ENCODE results near the gene RPS27A.
A peak's percentile ranks its signal among the peaks of the same experiment; 100 is the strongest.
"Not testable (repeated sequence)": the region's sequence is repeated elsewhere in the genome, so short reads cannot be mapped to it uniquely, and the experiment has no call there.

RPS27A gene

GRCh38 chr2:55232084-55232862 lies at the start of gene RPS27A, which contains the start of gene CLHC1:
Gene RPS27A, plus strand, starts transcription at chr2:55232688. Its CDS starts 137 bp downstream, at chr2:55232825.
Gene CLHC1, minus strand, starts transcription at chr2:55232293. Its CDS starts 9,882 bp downstream, at chr2:55222411.
- DNase-seq = peak; percentile 51 to 97 (median 86)

DNA sequence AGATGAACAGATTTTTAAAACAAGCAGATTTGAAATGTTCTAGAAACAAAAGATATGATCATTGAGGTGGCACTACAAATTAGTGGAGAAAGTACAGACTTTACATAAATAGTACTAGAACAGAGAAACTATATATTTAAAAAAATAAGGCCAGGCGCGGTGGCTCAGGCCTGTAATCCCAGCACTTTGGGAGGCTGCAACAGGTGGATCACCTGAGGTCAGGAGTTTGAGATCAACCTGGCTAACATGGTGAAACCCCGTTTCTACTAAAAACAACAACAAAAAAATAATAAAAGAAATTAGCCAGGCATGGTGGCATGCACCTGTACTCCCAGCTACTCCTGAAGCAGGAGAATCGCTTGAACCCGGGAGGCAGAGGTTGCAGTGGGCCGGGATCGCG lies 45.7 kb upstream of the RPS27A start:
- DNase-seq = not testable (repeated sequence)

DNA sequence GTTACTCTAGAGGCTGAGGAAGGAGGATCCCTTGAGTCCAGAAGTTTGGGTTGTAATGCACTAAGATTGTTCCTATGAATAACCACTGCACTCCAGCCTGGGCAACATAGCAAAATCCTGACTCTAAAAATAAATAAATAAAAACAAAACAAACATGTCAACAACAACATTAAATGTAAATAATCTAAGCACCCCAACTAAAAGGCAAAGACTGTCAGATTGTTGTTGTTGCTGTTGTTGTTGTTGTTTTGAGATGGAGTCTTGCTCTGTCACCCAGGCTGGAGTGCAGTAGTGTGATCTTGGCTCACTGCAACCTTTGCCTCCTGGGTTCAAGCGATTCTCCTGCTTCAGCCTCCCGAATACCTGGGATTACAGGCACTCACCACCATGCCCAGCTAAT lies 40.6 kb upstream of the RPS27A start:
- DNase-seq = not testable (repeated sequence)

GRCh38 chr2:55196526-55196925 lies 36.0 kb upstream of the RPS27A start:
- DNase-seq = no peak

- no peak for DNase-seq
Observed at GRCh38 chr2:55200416-55200815, 32.1 kb upstream of the RPS27A start.

GRCh38 chr2:55204536-55204935 lies 28.0 kb upstream of the RPS27A start:
- no peak for DNase-seq

DNA sequence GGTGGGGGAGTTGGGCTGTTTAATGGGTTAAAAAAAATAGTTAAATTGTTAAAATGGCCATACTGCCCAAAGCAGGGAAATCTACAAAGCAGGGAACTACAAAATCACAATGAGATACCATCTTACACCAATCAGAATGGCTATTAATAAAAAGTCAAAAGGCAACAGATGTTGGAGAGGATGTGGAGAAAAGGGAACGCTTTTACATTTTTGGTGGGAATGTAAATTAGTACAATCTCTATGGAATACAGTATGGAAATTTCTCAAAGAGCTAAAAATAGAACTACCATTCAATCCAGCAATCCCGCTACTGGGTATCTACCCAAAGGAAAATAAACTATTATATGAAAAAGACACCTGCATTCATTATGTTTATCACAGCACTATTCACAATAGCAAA lies 27.5 kb upstream of the RPS27A start:
- no peak for DNase-seq

GRCh38 chr2:55213822-55214221 lies 18.7 kb upstream of the RPS27A start:
- no peak for DNase-seq

DNA sequence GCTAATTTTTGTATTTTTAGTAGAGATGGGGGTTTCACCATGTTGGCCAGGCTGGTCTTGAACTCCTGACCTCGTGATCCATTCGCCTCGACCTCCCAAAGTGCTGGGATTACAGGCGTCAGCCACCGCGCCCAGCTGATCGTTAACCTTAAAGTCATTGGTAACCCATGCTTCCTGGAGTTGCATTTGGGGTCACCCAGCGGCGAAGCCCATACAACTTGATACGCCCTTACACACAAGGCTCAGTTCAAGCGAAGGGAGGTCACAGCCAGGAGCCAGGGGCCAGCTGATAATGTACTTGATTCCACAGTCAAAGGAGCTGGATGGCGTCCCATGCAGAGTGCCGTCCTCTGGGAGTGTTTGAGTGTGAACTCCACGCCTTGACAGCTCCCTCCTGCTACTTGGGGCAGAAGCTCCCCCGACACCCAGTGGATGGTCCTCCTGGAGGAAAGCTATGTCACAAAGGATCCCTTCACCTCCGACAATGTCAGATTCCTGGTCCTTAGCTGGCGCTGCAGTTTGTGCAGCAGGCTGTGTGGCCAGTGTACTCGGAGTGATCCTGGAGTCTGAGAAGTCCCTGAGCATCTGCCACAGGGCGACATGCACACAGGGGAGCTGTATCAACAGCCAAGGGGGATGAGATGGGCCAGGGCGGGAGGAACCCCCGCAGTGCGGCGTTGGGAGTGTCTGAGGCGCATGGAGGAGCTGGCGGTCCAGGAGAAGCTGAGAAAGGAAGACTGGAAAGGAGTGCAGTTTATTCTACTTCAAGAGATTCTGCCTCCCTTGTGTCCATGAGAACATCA lies 8.3 kb upstream of the RPS27A start:
- peak in 2 of 14 donors; percentile 23 to 55 for DNase-seq

GRCh38 chr2:55224761-55225261 lies 7.7 kb upstream of the RPS27A start:
- DNase-seq = peak in 5 of 14 donors; percentile 7 to 55 (median 22)

- peak in 1 of 14 donors; percentile 14 for DNase-seq
Observed at GRCh38 chr2:55225481-55226020, 6.9 kb upstream of the RPS27A start.

GRCh38 chr2:55227437-55228225 lies 4.9 kb upstream of the RPS27A start:
- DNase-seq = not testable (repeated sequence)

GRCh38 chr2:55228226-55228563 lies 4.3 kb upstream of the RPS27A start:
- DNase-seq = no peak

GRCh38 chr2:55229221-55229620 lies 3.3 kb upstream of the RPS27A start:
- no peak for DNase-seq

DNA sequence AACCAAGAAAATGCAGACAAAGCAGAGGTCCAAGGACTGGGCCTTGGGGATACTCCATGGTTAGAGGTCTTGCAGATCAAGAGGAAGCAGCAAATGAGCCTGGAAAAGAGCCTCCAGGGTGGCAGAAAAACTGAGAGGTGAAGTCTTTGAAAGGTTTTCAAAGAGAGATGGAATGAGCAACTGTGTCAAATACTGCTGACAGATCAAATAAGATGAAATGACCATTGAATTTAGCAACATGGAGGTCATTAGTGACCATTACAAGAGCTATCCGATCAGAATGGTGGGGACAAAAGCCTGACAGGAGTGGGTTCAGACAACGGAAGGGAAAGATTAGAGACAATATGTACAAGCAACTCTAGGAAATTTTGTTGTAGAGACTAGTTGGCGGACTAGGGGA lies 1.9 kb upstream of the RPS27A start:
- no peak for DNase-seq

- no peak for DNase-seq
Observed at GRCh38 chr2:55231546-55232083, 873 bp upstream of the RPS27A start.

DNA sequence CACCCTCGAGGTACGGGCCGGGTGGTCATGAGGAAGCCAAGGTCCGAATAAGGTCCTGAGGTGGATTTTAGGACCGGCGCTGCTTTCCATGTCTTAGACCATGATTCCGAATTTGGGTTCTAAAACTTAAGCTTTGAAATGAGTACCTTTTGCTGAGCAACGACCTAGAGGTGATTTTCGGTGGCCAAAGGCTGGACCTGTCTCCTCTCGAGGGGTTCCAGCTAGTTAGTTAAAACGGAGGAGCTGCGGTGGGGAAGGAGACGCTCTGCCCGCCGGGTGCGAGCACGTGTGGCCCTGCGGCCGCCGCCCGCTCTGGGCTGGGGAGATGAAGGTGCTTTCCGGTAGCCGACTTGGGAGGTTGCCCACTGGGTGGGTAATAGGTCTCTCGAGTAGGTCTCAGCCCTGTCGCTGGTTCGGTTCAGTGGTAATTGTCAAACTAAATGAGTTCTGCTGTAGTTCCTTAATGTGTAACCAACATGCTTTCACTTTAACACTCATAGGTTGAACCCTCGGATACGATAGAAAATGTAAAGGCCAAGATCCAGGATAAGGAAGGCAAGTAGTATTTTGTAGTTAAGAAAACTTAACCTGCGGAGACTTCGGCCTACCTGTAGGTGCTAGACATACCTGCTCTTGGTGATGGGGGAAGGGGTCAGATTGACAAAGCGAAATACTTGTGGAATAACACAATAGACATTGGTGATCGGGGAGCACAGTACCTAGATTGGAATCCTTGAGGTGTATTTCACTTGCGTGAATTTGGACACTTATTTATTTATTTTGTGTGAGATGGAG lies 572 bp downstream of the RPS27A start:
- DNase-seq = peak in 2 of 14 donors; percentile 26 to 32

DNA sequence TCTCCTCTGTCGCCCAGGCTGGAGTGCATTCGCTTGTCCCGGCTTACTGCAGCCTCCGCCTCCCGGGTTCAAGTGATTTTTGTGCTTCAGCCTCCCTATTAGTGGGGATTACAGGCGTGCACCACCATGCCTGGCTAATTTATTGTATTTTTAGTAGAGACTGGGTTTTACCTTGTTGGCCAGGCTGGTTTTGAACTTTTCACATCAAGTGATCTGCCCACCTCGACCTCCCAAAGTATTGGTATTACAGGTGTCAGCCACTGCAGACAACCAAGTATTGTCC lies 1.1 kb downstream of the RPS27A start:
- DNase-seq = no peak

DNA sequence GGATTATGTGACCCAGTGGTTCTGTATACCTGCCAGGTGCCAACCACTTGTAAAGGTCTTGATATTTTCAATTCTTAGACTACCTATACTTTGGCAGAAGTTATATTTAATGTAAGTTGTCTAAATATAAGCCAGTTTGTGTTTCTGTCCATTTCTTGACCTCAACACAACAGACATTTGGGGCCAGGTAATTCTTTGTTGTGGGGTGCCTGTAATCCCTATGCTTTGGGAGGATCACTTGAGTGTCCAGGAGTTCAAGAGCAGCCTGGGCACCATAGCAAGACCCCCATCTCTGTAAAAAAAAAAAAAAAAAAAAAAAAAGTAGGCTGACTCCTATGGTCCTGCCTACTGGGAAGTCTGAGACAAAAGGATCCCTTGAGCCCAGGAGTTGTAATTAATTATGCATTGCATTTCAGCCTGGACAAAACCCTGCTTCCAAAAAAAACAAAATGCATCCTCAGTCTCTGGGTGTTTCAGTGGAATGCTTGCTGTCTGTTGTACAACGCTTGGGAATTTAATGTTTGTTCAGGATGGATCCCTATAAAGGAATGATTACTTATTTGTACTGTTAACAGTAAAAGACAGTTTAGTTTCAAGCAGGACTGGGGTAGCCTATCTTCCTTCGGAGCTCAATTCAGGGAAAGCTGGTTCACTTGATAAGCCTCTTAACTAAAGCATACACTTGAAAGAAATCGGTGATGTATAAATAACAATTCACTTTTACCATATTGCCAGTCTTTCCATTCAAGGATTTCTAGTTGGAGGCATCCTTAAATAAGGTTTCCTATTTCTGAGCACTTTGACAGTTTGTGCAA lies 3.4 kb downstream of the RPS27A start:
- DNase-seq = no peak

DNA sequence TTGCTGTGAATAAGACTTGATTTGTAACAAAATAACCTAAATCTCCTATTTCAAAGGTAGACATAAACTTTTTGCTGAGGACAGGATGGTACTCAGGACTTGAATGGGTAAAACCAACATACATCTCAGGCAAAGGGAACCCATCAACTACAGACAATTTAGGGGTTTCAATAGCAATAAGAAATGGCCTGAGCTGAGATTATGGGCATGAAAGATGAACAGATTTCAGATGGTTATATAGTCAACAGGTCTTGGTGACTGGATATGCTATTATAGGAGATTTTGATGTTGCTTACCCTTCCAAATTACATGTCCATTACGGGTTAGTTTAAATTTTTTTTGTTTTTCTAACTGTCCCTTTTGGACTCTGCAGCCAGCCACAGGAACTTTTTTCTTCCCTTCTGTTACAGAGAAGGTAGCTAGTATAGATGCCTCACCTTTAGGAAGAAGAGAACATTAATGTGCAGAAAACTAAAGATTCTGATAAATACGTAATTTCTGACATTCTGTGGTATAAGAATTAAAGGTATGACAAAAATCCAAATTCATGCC lies 4.6 kb downstream of the RPS27A start:
- no peak for DNase-seq
